Common myeloid progenitor, CD34-positive (primary cell): ENCODE measurements around the gene GNG12.

Experiments used
- CTCF ChIA-PET: fragments of 350-600 bp; sonication (Branson Sonifier 250); formaldehyde crosslinking; loops from one replicate; lab custom pipeline; 2021; ENCODE audit warnings: antibody characterized with exemption; lab: Charles Lee
- POLR2A ChIA-PET: fragments of 350-600 bp; sonication (Branson Sonifier 250); formaldehyde crosslinking; loops from one replicate; lab custom pipeline; 2021; ENCODE audit warnings: antibody characterized with exemption; lab: Charles Lee
- DNase-seq, 3 donors: peaks; one replicate each; pipeline versions ENCODE4 v3.0.0 to v3.0.0-alpha.2; 2013
- H3K27ac ChIP-seq, 2 experiments: 1 replicate in 1 of 2; 2 replicates in 1 of 2; pipeline ENCODE4 v1.7.0; 2013; ENCODE audit warnings: inconsistent platforms in 2 of 2, low read length in 2 of 2, mild to moderate bottlenecking in 2 of 2, low read depth in 1 of 2, moderate library complexity in 1 of 2; ENCODE audit not compliant: severe bottlenecking in 2 of 2, insufficient read depth in 1 of 2, poor library complexity in 1 of 2
- H3K27me3 ChIP-seq, 5 experiments: replicated peaks in 2 of 5; 1 replicate in 3 of 5; 2 replicates in 2 of 5; pipeline versions ENCODE4 v1.6.1 to v1.7.0; 2013; ENCODE audit warnings: low read length in 4 of 5, mild to moderate bottlenecking in 2 of 5, moderate library complexity in 2 of 5, inconsistent platforms in 1 of 5; ENCODE audit not compliant: insufficient read depth in 5 of 5, control insufficient read depth in 4 of 5
- H3K36me3 ChIP-seq, 4 experiments: 1 replicate in 2 of 4; 2 replicates in 2 of 4; pipeline versions ENCODE4 v1.6.1 to v1.7.0; 2013; ENCODE audit warnings: low read length in 3 of 4, control low read depth in 1 of 4, mild to moderate bottlenecking in 1 of 4; ENCODE audit not compliant: control insufficient read depth in 4 of 4, insufficient read depth in 4 of 4
- H3K4me1 ChIP-seq, 4 experiments: 1 replicate in 3 of 4; 2 replicates in 1 of 4; pipeline versions ENCODE4 v1.6.1 to v1.7.1; 2013; ENCODE audit warnings: low read length in 3 of 4, mild to moderate bottlenecking in 3 of 4, control low read depth in 1 of 4, inconsistent platforms in 1 of 4, moderate library complexity in 1 of 4; ENCODE audit not compliant: control insufficient read depth in 4 of 4, insufficient read depth in 4 of 4; ENCODE audit errors: control extremely low read depth in 1 of 4
- H3K4me3 ChIP-seq, 7 experiments: 1 replicate in 4 of 7; 2 replicates in 3 of 7; pipeline versions ENCODE4 v1.5.1 to v1.7.0; 2013; ENCODE audit warnings: mild to moderate bottlenecking in 7 of 7, low read length in 6 of 7, moderate library complexity in 6 of 7, inconsistent platforms in 2 of 7, low read depth in 2 of 7, control low read depth in 1 of 7; ENCODE audit not compliant: insufficient read depth in 4 of 7, control insufficient read depth in 1 of 7; ENCODE audit errors: extremely low read depth in 1 of 7
- H3K9me3 ChIP-seq, 5 experiments: 1 replicate in 4 of 5; 2 replicates in 1 of 5; pipeline versions ENCODE4 v1.6.1 to v1.7.1; 2013; ENCODE audit warnings: low read length in 4 of 5, mild to moderate bottlenecking in 2 of 5, inconsistent platforms in 1 of 5, low read depth in 1 of 5, moderate library complexity in 1 of 5; ENCODE audit not compliant: control insufficient read depth in 4 of 5, insufficient read depth in 2 of 5; ENCODE audit errors: control extremely low read depth in 1 of 5
- WGBS: methylation state at CpG from one replicate; pipeline ENCODE4 v1.1.5; 2013; ENCODE audit not compliant: insufficient coverage; 5-methylcytosine and 5-hydroxymethylcytosine counted together

The GNG12 gene

DNA sequence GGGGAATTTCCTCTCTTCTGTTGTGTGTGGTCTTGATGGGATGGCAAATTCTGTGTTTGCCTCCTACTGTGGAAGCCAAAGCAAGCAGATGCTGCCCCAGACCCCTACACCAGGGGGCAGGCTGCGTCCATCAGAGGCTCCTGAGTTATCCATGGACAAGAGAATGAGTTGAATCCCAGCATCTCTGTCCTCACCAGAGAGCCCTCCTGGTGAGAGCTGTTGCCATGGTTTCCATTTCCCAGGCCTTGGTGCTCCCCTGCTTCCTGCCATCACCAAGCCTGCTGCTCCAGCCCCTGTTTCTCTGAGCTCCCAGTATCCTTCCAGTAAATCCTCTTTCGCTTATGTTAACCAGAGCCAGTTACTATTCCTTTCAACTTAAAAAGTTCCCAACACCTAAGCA is 20.4 kb upstream of the GNG12 start:
- ChIA-PET POLR2A (no interaction called here), CTCF (interaction anchor here (0.7 to 1.6 kb wide), 3 partner anchors 9 to 263 kb away, joined by 3 to 9 read pairs (median 4); no protein-coding TSS in a partner anchor)
- peaks cover 0 to 2% (median 0%) of the 10 kb centered on the region in 5 experiments for H3K27me3 ChIP-seq
- WGBS: 10% methylated on average over 2 of the region's 2 CpGs
- no peak overlapping the region for H3K4me3 ChIP-seq
- no peaks in the 10 kb centered on the region for H3K9me3 ChIP-seq
- no peaks in the 10 kb centered on the region for H3K36me3 ChIP-seq
- no peaks in the 10 kb centered on the region for H3K4me1 ChIP-seq
- H3K27ac ChIP-seq: no peak overlapping the region
- peak; percentile 38 to 59 (median 48) for DNase-seq

DNA sequence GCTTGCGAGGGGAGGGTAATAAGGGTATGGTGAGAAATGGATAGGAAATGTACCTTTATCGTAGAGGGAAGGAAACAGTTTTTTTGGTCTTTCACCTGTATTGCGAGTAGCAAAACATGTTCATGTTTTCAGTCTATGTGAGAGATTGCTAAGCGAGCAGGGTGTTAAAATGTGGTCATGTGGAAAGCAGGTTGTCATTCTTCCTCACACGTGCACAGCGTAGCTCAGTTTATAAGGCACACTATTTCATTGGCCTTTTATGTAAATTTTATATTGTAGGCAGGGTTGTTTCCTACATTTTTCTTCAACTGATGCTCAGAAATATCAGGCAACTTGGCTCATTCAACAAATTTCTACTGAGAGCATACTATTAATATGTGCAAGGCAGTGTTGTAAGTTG is 18.5 kb upstream of the GNG12 start:
- CTCF ChIA-PET: interaction anchor here (0.9 to 3.3 kb wide), 12 partner anchors 10 to 591 kb away, joined by 3 to 21 read pairs (median 4); partner anchors contain the start of gene DIRAS3
- peaks cover 0 to 2% (median 0%) of the 10 kb centered on the region in 5 experiments for H3K27me3 ChIP-seq
- DNase-seq: no peak
- H3K4me3 ChIP-seq: no peak overlapping the region
- H3K27ac ChIP-seq: no peak overlapping the region
- H3K9me3 ChIP-seq: no peaks in the 10 kb centered on the region
- H3K4me1 ChIP-seq: no peaks in the 10 kb centered on the region
- H3K36me3 ChIP-seq: no peaks in the 10 kb centered on the region
- WGBS: 98% methylated on average over 4 of the region's 6 CpGs
- POLR2A ChIA-PET: no interaction called here

DNA sequence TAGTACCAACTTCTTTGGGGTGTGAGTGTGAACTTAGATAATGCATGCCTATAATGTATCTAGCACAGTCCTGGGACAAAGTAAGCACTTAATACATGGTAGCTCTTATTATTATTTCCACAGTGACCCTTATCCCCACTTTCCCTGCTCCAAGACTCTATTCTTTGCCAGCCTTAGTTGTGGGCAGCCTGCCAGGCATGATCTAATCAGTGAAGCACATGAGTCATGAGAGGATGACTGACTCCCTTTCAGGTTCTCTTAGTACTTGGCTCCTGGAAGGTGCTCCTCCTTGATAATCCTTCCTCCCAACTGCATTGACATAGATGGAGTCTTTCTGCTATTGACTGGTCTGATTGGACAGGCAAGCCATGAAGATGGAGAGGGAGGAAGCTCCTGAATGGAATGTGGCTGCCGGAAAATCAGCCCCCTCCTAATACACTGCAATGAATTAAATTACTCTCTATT is 17.4 kb upstream of the GNG12 start:
- Histone ChIP-seq H3K36me3 (no peaks in the 10 kb centered on the region), H3K9me3 (no peaks in the 10 kb centered on the region), H3K27me3 (no peaks in the 10 kb centered on the region), H3K4me1 (no peaks in the 10 kb centered on the region), H3K4me3 (no peak overlapping the region), H3K27ac (no peak overlapping the region)
- WGBS: no CpG with 5 or more reads among the region's 1 CpG
- DNase-seq: peak in 2 of 3 donors; percentile 22 to 35
- ChIA-PET CTCF (interaction anchor here (0.7 to 3.3 kb wide), 19 partner anchors 11 to 315 kb away, joined by 3 to 21 read pairs (median 4); partner anchors contain the start of gene DIRAS3), POLR2A (interaction anchor here (0.7 kb wide), 1 partner anchor 85 kb away, joined by 3 read pairs; no protein-coding TSS in a partner anchor)

DNA sequence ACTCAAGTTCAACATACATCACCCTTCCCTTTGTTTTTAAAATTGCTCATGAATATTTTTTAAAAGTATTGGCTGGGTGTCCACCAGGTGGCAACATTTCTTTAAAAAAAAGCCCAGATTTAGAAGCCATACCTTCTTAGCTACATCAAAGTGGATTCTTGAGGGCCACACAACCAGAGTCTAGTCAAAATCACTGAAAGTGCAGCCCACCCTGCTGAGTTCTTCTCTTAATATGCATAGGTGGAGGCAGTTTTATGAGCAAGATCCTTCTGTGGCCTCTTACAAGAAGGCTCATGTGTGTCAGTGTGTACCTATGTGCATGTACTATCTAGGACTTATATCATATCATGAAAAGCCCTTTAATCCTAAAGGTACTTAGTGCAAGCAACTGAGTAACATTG is 16.9 kb upstream of the GNG12 start:
- no peaks in the 10 kb centered on the region for H3K4me1 ChIP-seq
- H3K27ac ChIP-seq: no peak overlapping the region
- H3K27me3 ChIP-seq: no peaks in the 10 kb centered on the region
- POLR2A ChIA-PET: interaction anchor here (0.7 kb wide), 1 partner anchor 85 kb away, joined by 3 read pairs; no protein-coding TSS in a partner anchor
- no peak overlapping the region for H3K4me3 ChIP-seq
- CTCF ChIA-PET: interaction anchor here (0.7 to 3.3 kb wide), 14 partner anchors 12 to 315 kb away, joined by 3 to 21 read pairs (median 4); no protein-coding TSS in a partner anchor
- peak in 2 of 3 donors; percentile 39 to 52 for DNase-seq
- no peaks in the 10 kb centered on the region for H3K36me3 ChIP-seq
- H3K9me3 ChIP-seq: no peaks in the 10 kb centered on the region

DNA sequence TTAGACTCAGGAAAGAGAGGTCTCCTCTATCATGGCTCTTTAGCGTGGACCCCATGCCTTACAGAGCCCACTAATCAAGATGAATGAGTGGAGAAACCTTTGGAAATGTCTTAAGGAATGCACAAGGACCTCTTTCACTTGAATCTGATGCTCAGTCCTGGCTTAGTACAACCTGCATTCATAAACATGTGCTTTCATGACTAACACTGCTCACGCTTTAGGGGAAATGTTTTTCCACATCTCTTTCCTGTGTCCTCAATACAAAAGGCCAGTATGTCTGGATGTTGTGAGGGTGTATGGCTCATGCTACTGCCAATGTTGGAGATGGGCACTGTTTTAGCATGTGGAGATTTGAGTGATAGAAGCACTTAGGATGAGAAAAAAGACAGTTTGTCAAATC is 14.2 kb upstream of the GNG12 start:
- Histone ChIP-seq H3K27me3 (peaks cover 0 to 7% (median 3%) of the 10 kb centered on the region in 5 experiments), H3K27ac (no peak overlapping the region), H3K4me1 (no peaks in the 10 kb centered on the region), H3K4me3 (no peak overlapping the region), H3K36me3 (no peaks in the 10 kb centered on the region), H3K9me3 (no peaks in the 10 kb centered on the region)
- no peak for DNase-seq
- ChIA-PET CTCF (interaction anchor here (1.6 kb wide), 1 partner anchor 9 kb away, joined by 6 read pairs; no protein-coding TSS in a partner anchor), POLR2A (no interaction called here)
- 43% methylated on average over 1 of the region's 2 CpGs for WGBS

DNA sequence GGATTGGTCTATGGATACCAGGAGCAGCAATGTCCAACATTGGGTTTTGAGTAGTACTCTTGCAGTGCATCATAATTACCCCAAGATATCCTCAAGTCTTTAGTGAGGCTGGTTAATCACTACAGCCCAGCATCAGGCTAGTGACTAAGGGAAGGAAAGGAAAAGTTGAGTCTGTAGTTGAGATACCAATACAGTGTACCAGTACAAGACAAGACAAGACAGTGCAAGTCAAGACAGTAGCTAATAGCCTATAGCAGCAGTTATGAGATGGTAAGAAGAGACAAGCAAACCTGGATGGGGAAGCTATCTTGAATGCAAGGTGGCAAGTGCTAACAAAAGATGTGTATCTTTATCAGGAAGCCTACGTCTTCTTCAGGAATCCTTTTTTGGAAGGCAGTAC is 13.3 kb upstream of the GNG12 start:
- H3K36me3 ChIP-seq: no peaks in the 10 kb centered on the region
- no peaks in the 10 kb centered on the region for H3K4me1 ChIP-seq
- POLR2A ChIA-PET: interaction anchor here (0.6 kb wide), 1 partner anchor 25 kb away, joined by 3 read pairs; no protein-coding TSS in a partner anchor
- H3K4me3 ChIP-seq: no peak overlapping the region
- no peak for DNase-seq
- H3K27me3 ChIP-seq: peaks cover 0 to 11% (median 5%) of the 10 kb centered on the region in 5 experiments
- CTCF ChIA-PET: interaction anchor here (0.8 to 2.1 kb wide), 3 partner anchors 8 to 82 kb away, joined by 3 to 10 read pairs (median 6); no protein-coding TSS in a partner anchor
- no CpG with 5 or more reads among the region's 1 CpG for WGBS
- H3K27ac ChIP-seq: no peak overlapping the region
- no peaks in the 10 kb centered on the region for H3K9me3 ChIP-seq

DNA sequence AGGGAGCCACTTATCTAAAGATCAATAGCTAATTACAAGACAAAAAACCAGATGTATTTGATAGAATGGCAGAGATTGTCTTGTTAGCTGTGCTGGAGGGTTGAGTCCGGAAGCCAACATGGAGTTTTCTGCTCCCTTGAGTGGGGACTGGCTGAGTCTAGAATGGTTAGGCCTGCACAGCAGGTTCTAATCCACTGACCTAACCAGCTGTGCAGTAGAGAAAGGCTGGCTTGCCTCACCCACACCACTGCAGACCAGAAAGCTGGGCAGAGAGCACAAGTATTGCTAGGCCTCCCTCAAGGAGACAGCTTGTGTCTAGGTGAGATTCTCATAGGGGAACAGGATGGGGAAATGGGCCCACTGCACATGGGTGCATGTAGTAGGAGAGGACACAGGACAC is 11.7 kb upstream of the GNG12 start:
- ChIA-PET CTCF (interaction anchor here (0.7 to 2.1 kb wide), 3 partner anchors 73 to 824 kb away, joined by 3 to 10 read pairs (median 3); no protein-coding TSS in a partner anchor), POLR2A (no interaction called here)
- 83% methylated on average over 1 of the region's 1 CpG for WGBS

More for the DNA sequence above, 11.7 kb upstream of the GNG12 start:
- no peaks in the 10 kb centered on the region for H3K9me3 ChIP-seq
- no peaks in the 10 kb centered on the region for H3K36me3 ChIP-seq
- no peak overlapping the region for H3K27ac ChIP-seq
- H3K4me3 ChIP-seq: no peak overlapping the region
- no peaks in the 10 kb centered on the region for H3K4me1 ChIP-seq
- DNase-seq: no peak
- H3K27me3 ChIP-seq: peaks cover 6 to 18% (median 10%) of the 10 kb centered on the region in 5 experiments
